ENCODE measurements around the gene B4GALT5.

Gene B4GALT5

GRCh38 chr20:49660912-49661311 lies 52.8 kb downstream of the B4GALT5 start:
- Histone ChIP-seq H3K27me3 (ENCODE audit: insufficient read depth, low read length) (no peaks in the 10 kb centered on the region), H2AFZ (ENCODE audit: insufficient read depth, low read length, poor library complexity) (no peak overlapping the region), H3K4me1 (ENCODE audit: control insufficient read depth in 1 of 2, insufficient read depth in 2 of 2, low read length in 2 of 2) (peaks cover 0 to 1% of the 10 kb centered on the region in 2 experiments), H4K8ac (ENCODE audit: low read depth, low read length) (no peak overlapping the region), H3K14ac (ENCODE audit: low read length) (no peak overlapping the region), H4K12ac (ENCODE audit: low read depth, low read length) (no peak overlapping the region), H2AK5ac (ENCODE audit: low read length) (no peak overlapping the region), H3K4me3 (ENCODE audit: low read depth, low read length) (no peak overlapping the region), H3K23ac (ENCODE audit: low read length) (no peak overlapping the region), H4K91ac (ENCODE audit: low read depth, low read length) (no peak overlapping the region), H3K18ac (ENCODE audit: low read length) (no peak overlapping the region), H2BK120ac (ENCODE audit: insufficient read depth, low read length, poor library complexity) (no peak overlapping the region), H3K27ac (ENCODE audit: low read depth, low read length) (no peak overlapping the region), H2BK5ac (ENCODE audit: low read depth, low read length, poor library complexity) (no peak overlapping the region), H3K79me2 (ENCODE audit: control insufficient read depth, insufficient read depth, low read length, poor library complexity) (peaks cover 1% of the 10 kb centered on the region), H2BK12ac (ENCODE audit: low read length) (no peak overlapping the region), H3K36me3 (ENCODE audit: control insufficient read depth in 1 of 2, insufficient read depth in 2 of 2, low read length in 2 of 2) (peaks cover 2% of the 10 kb centered on the region in 2 experiments), H3K9me3 (ENCODE audit: insufficient read depth, low read depth, low read length) (no peaks in the 10 kb centered on the region), H3K4me2 (ENCODE audit: low read length) (no peak overlapping the region), H3K4ac (ENCODE audit: low read depth, low read length) (peak overlapping the region; percentile 91), H3K79me1 (ENCODE audit: low read length) (no peaks in the 10 kb centered on the region), H3K9ac (ENCODE audit: low read length) (no peak overlapping the region)
- DNase-seq, result no peak
- WGBS (ENCODE audit: extremely low coverage, insufficient coverage, insufficient read length), result no CpG with 5 or more reads among the region's 5 CpGs

DNA sequence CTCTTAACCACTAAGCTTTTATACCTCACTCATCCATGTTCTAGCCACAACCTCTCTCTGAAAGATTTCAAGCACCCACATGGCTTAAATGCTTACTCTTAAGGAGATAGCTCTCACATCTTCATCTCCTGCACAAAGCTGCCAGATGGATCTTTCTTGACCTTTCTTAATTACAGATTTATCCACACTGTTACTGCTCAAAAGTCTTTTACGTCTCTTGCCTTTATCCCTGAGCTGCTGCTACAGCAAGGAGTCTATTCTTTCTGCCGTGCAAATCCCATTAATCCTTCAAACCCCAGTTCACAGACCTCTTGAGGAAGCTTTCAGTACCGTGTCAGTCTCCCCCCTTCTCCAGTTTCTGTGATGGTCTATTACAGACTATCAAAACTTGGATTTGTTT lies 54.6 kb downstream of the B4GALT5 start:
- no peak overlapping the region for H4K12ac ChIP-seq (ENCODE audit: low read depth, low read length)
- peaks cover 0 to 1% of the 10 kb centered on the region in 2 experiments for H3K4me1 ChIP-seq (ENCODE audit: control insufficient read depth in 1 of 2, insufficient read depth in 2 of 2, low read length in 2 of 2)
- peaks cover 1% of the 10 kb centered on the region for H3K79me2 ChIP-seq (ENCODE audit: control insufficient read depth, insufficient read depth, low read length, poor library complexity)
- no peak overlapping the region for H2BK5ac ChIP-seq (ENCODE audit: low read depth, low read length, poor library complexity)
- no peak overlapping the region for H3K9ac ChIP-seq (ENCODE audit: low read length)
- no peak overlapping the region for H4K91ac ChIP-seq (ENCODE audit: low read depth, low read length)
- H3K9me3 ChIP-seq (ENCODE audit: insufficient read depth, low read depth, low read length), result no peaks in the 10 kb centered on the region
- no peaks in the 10 kb centered on the region for H3K79me1 ChIP-seq (ENCODE audit: low read length)
- no peak overlapping the region for H2BK12ac ChIP-seq (ENCODE audit: low read length)
- H4K8ac ChIP-seq (ENCODE audit: low read depth, low read length), result no peak overlapping the region
- no peak overlapping the region for H2AFZ ChIP-seq (ENCODE audit: insufficient read depth, low read length, poor library complexity)
- no peak overlapping the region for H3K14ac ChIP-seq (ENCODE audit: low read length)
- no peak overlapping the region for H2BK120ac ChIP-seq (ENCODE audit: insufficient read depth, low read length, poor library complexity)
- H3K4me3 ChIP-seq (ENCODE audit: low read depth, low read length), result no peak overlapping the region
- no peak overlapping the region for H3K4ac ChIP-seq (ENCODE audit: low read depth, low read length)
- H3K23ac ChIP-seq (ENCODE audit: low read length), result no peak overlapping the region
- no peaks in the 10 kb centered on the region for H3K27me3 ChIP-seq (ENCODE audit: insufficient read depth, low read length)
- peaks cover 9 to 11% of the 10 kb centered on the region in 2 experiments for H3K36me3 ChIP-seq (ENCODE audit: control insufficient read depth in 1 of 2, insufficient read depth in 2 of 2, low read length in 2 of 2)
- no peak overlapping the region for H2AK5ac ChIP-seq (ENCODE audit: low read length)
- no peak for DNase-seq
- no peak overlapping the region for H3K4me2 ChIP-seq (ENCODE audit: low read length)
- H3K18ac ChIP-seq (ENCODE audit: low read length), result no peak overlapping the region
- no peak overlapping the region for H3K27ac ChIP-seq (ENCODE audit: low read depth, low read length)
- no CpG with 5 or more reads among the region's 3 CpGs for WGBS (ENCODE audit: extremely low coverage, insufficient coverage, insufficient read length)

GRCh38 chr20:49658508-49658907 lies 55.2 kb downstream of the B4GALT5 start:
- no peak overlapping the region for H3K4me2 ChIP-seq (ENCODE audit: low read length)
- no peak overlapping the region for H2AFZ ChIP-seq (ENCODE audit: insufficient read depth, low read length, poor library complexity)
- no peak overlapping the region for H3K4ac ChIP-seq (ENCODE audit: low read depth, low read length)
- H3K9ac ChIP-seq (ENCODE audit: low read length), result no peak overlapping the region
- H3K27ac ChIP-seq (ENCODE audit: low read depth, low read length), result no peak overlapping the region
- no peak overlapping the region for H4K8ac ChIP-seq (ENCODE audit: low read depth, low read length)
- H3K14ac ChIP-seq (ENCODE audit: low read length), result no peak overlapping the region
- H3K27me3 ChIP-seq (ENCODE audit: insufficient read depth, low read length), result no peaks in the 10 kb centered on the region
- H4K12ac ChIP-seq (ENCODE audit: low read depth, low read length), result no peak overlapping the region
- H2BK5ac ChIP-seq (ENCODE audit: low read depth, low read length, poor library complexity), result no peak overlapping the region
- peaks cover 1% of the 10 kb centered on the region for H3K79me2 ChIP-seq (ENCODE audit: control insufficient read depth, insufficient read depth, low read length, poor library complexity)
- H2BK12ac ChIP-seq (ENCODE audit: low read length), result no peak overlapping the region
- H2AK5ac ChIP-seq (ENCODE audit: low read length), result no peak overlapping the region
- no peak overlapping the region for H2BK120ac ChIP-seq (ENCODE audit: insufficient read depth, low read length, poor library complexity)
- no CpG with 5 or more reads among the region's 2 CpGs for WGBS (ENCODE audit: extremely low coverage, insufficient coverage, insufficient read length)
- peaks cover 0 to 1% of the 10 kb centered on the region in 2 experiments for H3K4me1 ChIP-seq (ENCODE audit: control insufficient read depth in 1 of 2, insufficient read depth in 2 of 2, low read length in 2 of 2)
- no peak overlapping the region for H4K91ac ChIP-seq (ENCODE audit: low read depth, low read length)
- peaks cover 11 to 15% of the 10 kb centered on the region in 2 experiments for H3K36me3 ChIP-seq (ENCODE audit: control insufficient read depth in 1 of 2, insufficient read depth in 2 of 2, low read length in 2 of 2)
- DNase-seq, result no peak
- H3K23ac ChIP-seq (ENCODE audit: low read length), result no peak overlapping the region
- H3K18ac ChIP-seq (ENCODE audit: low read length), result no peak overlapping the region
- no peak overlapping the region for H3K4me3 ChIP-seq (ENCODE audit: low read depth, low read length)
- no peaks in the 10 kb centered on the region for H3K79me1 ChIP-seq (ENCODE audit: low read length)
- H3K9me3 ChIP-seq (ENCODE audit: insufficient read depth, low read depth, low read length), result no peaks in the 10 kb centered on the region

GRCh38 chr20:49657118-49657901 lies 56.4 kb downstream of the B4GALT5 start:
- H3K18ac ChIP-seq (ENCODE audit: low read length), result no peak overlapping the region
- H4K8ac ChIP-seq (ENCODE audit: low read depth, low read length), result no peak overlapping the region
- H2BK12ac ChIP-seq (ENCODE audit: low read length), result no peak overlapping the region
- no peak overlapping the region for H3K27ac ChIP-seq (ENCODE audit: low read depth, low read length)
- H3K27me3 ChIP-seq (ENCODE audit: insufficient read depth, low read length), result no peaks in the 10 kb centered on the region
- no peak overlapping the region for H2AK5ac ChIP-seq (ENCODE audit: low read length)
- no peaks in the 10 kb centered on the region for H3K9me3 ChIP-seq (ENCODE audit: insufficient read depth, low read depth, low read length)
- H4K91ac ChIP-seq (ENCODE audit: low read depth, low read length), result no peak overlapping the region
- H3K23ac ChIP-seq (ENCODE audit: low read length), result no peak overlapping the region
- peaks cover 1% of the 10 kb centered on the region for H3K79me2 ChIP-seq (ENCODE audit: control insufficient read depth, insufficient read depth, low read length, poor library complexity)
- H3K9ac ChIP-seq (ENCODE audit: low read length), result no peak overlapping the region
- DNase-seq, result no peak
- H3K36me3 ChIP-seq (ENCODE audit: control insufficient read depth in 1 of 2, insufficient read depth in 2 of 2, low read length in 2 of 2), result peaks cover 13 to 23% of the 10 kb centered on the region in 2 experiments
- H2BK5ac ChIP-seq (ENCODE audit: low read depth, low read length, poor library complexity), result no peak overlapping the region
- H4K12ac ChIP-seq (ENCODE audit: low read depth, low read length), result no peak overlapping the region
- H3K4me1 ChIP-seq (ENCODE audit: control insufficient read depth in 1 of 2, insufficient read depth in 2 of 2, low read length in 2 of 2), result peaks cover 0 to 1% of the 10 kb centered on the region in 2 experiments
- no peak overlapping the region for H3K4me3 ChIP-seq (ENCODE audit: low read depth, low read length)
- no peak overlapping the region for H3K4ac ChIP-seq (ENCODE audit: low read depth, low read length)
- H3K14ac ChIP-seq (ENCODE audit: low read length), result no peak overlapping the region
- no peak overlapping the region for H2BK120ac ChIP-seq (ENCODE audit: insufficient read depth, low read length, poor library complexity)
- WGBS (ENCODE audit: extremely low coverage, insufficient coverage, insufficient read length), result no CpG with 5 or more reads among the region's 8 CpGs
- no peaks in the 10 kb centered on the region for H3K79me1 ChIP-seq (ENCODE audit: low read length)
- H2AFZ ChIP-seq (ENCODE audit: insufficient read depth, low read length, poor library complexity), result no peak overlapping the region
- H3K4me2 ChIP-seq (ENCODE audit: low read length), result no peak overlapping the region
